B cell (primary cell): ENCODE data around the gene ZER1.

Source experiments
- CTCF ChIP-seq: fragments of 200-600 bp; IDR thresholded peaks from one replicate; pipeline ENCODE4 v1.8.0; 2022; ENCODE audit warnings: antibody characterized with exemption, mild to moderate bottlenecking
- EZH2 ChIP-seq: IDR thresholded peaks from 2 replicates; pipeline ENCODE4 v1.6.1; 2012; ENCODE audit warnings: borderline replicate concordance, low read depth, mild to moderate bottlenecking, moderate library complexity, low read length; ENCODE audit not compliant: insufficient read depth, poor library complexity, severe bottlenecking

DNA sequence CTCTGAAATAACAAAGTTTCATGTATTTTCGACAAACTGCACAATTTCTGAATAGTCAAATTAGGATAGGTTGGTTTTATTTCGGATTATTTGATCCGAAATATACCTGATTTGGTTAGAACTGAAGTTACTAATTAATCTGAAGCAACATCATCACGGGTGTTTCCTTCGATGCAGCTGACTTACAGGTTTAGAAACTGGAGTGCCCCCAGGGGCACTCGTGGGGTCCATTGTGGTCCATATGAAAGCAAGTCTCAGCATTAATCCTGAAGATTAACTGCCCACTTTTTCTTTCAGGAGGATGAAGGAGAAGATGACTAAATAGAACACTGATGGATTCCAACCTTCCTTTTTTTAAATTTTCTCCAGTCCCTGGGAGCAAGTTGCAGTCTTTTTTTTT, 77.4 kb downstream of the ZER1 start:
- TF ChIP-seq CTCF (no peak), EZH2 (no peak)
